Cardiac septum (tissue), 1 donor: ENCODE results near the gene PSMD14. TPM values are rescaled to one million over a fixed set of nuclear protein-coding genes. Genes with fewer than 3 reads are reported as not detected.
"Not testable (repeated sequence)": the region's sequence is repeated elsewhere in the genome, so short reads cannot be mapped to it uniquely, and the experiment has no call there.

ENCODE experiments used
- DNase-seq: peaks from one replicate; pipeline ENCODE4 v3.0.0-alpha.2; 2020; ENCODE audit warnings: low spot score
- intact Hi-C: fragments of 100-400 bp; cut with DNase I; formaldehyde crosslinking; loops from one replicate; pipeline ENCODE4 v1.14.0; 2022
- total RNA-seq: library from RNA; stranded (reverse); fragmentation: NEBNext Ultra II Directional; extraction: Animal tissue kit (Norgen Biotek cat#: 25700); gene quantifications from one replicate; pipeline ENCODE4 v1.2.1, GENCODE V29; 2021
- donor health status: DM: no; HTN: no; CAD: no.

Gene PSMD14
- total RNA-seq, 1 donor from 2014 or later = 46.0 TPM

GRCh38 chr2:161327582-161327981 is 19.4 kb downstream of the PSMD14 start:
- no peak for DNase-seq
- intact Hi-C loops = no loop called here

- intact Hi-C loops = no loop called here
Observed at GRCh38 chr2:161332371-161332967, 24.2 kb downstream of the PSMD14 start.

GRCh38 chr2:161335626-161336025 is 27.4 kb downstream of the PSMD14 start:
- intact Hi-C loops = no loop called here
- no peak for DNase-seq

More at GRCh38 chr2:161332371-161332967, 24.2 kb downstream of the PSMD14 start:
- DNase-seq = no peak

- intact Hi-C loops = no loop called here
- no peak for DNase-seq
Observed at GRCh38 chr2:161337247-161337646, 29.0 kb downstream of the PSMD14 start.

GRCh38 chr2:161339532-161339931 is 31.3 kb downstream of the PSMD14 start:
- intact Hi-C loops, DNase-seq: not testable (repeated sequence)

- DNase-seq, intact Hi-C loops: not testable (repeated sequence)
Observed at GRCh38 chr2:161340930-161341413, 32.7 kb downstream of the PSMD14 start.

GRCh38 chr2:161343235-161343634 is 35.0 kb downstream of the PSMD14 start:
- intact Hi-C loops = no loop called here
- no peak for DNase-seq

- intact Hi-C loops = no loop called here
- no peak for DNase-seq
Observed at GRCh38 chr2:161344692-161345091, 36.5 kb downstream of the PSMD14 start.

- DNase-seq = no peak
- intact Hi-C loops = no loop called here
Observed at GRCh38 chr2:161351678-161352077, 43.5 kb downstream of the PSMD14 start.

- intact Hi-C loops = no loop called here
- no peak for DNase-seq
Observed at GRCh38 chr2:161352719-161353118, 44.5 kb downstream of the PSMD14 start.

GRCh38 chr2:161353543-161353942 is 45.3 kb downstream of the PSMD14 start:
- intact Hi-C loops = no loop called here
- no peak for DNase-seq

GRCh38 chr2:161354106-161354505 is 45.9 kb downstream of the PSMD14 start:
- intact Hi-C loops = no loop called here
- no peak for DNase-seq

GRCh38 chr2:161355106-161355505 is 46.9 kb downstream of the PSMD14 start:
- DNase-seq = no peak
- intact Hi-C loops = no loop called here

GRCh38 chr2:161355983-161356382 is 47.8 kb downstream of the PSMD14 start:
- DNase-seq = no peak
- intact Hi-C loops = no loop called here

- intact Hi-C loops = no loop called here
- DNase-seq = no peak
Observed at GRCh38 chr2:161357097-161357496, 48.9 kb downstream of the PSMD14 start.

- no peak for DNase-seq
- intact Hi-C loops = no loop called here
Observed at GRCh38 chr2:161358838-161359237, 50.6 kb downstream of the PSMD14 start.

- DNase-seq, intact Hi-C loops: not testable (repeated sequence)
Observed at GRCh38 chr2:161360095-161360654, 52.0 kb downstream of the PSMD14 start.

GRCh38 chr2:161362568-161363166 is 54.4 kb downstream of the PSMD14 start:
- DNase-seq = no peak

GRCh38 chr2:161367675-161368074 is 59.5 kb downstream of the PSMD14 start:
- intact Hi-C loops = no loop called here
- DNase-seq = no peak

More at GRCh38 chr2:161362568-161363166, 54.4 kb downstream of the PSMD14 start:
- intact Hi-C loops = no loop called here

GRCh38 chr2:161369311-161369710 is 61.1 kb downstream of the PSMD14 start:
- DNase-seq = no peak
- intact Hi-C loops = no loop called here

GRCh38 chr2:161370981-161371380 is 62.8 kb downstream of the PSMD14 start:
- DNase-seq = no peak
- intact Hi-C loops = no loop called here
